DMS153 (cell line): ENCODE measurements around the gene SLC2A6.

ENCODE experiments used
- DNase-seq: peaks from one replicate; lab custom pipeline; 2025; lab: John Stamatoyannopoulos, UW

SLC2A6 gene

GRCh38 chr9:133496861-133497842, 18.3 kb upstream of the SLC2A6 start:
- no peak for DNase-seq

- DNase-seq = no peak
These were observed 16.7 kb upstream of the SLC2A6 start for GRCh38 chr9:133495327-133496293.

GRCh38 chr9:133494636-133495326, 15.9 kb upstream of the SLC2A6 start:
- DNase-seq = no peak

- DNase-seq = no peak
These were observed 15.1 kb upstream of the SLC2A6 start for GRCh38 chr9:133493845-133494540.

- DNase-seq = no peak
These were observed 14.5 kb upstream of the SLC2A6 start for GRCh38 chr9:133493428-133493827.

- DNase-seq = no peak
These were observed 13.4 kb upstream of the SLC2A6 start for GRCh38 chr9:133492061-133493021.

GRCh38 chr9:133491656-133491925, 12.7 kb upstream of the SLC2A6 start:
- DNase-seq = no peak

GRCh38 chr9:133490865-133491655, 12.2 kb upstream of the SLC2A6 start:
- DNase-seq = no peak

- DNase-seq = no peak
These were observed 11.3 kb upstream of the SLC2A6 start for GRCh38 chr9:133490201-133490681.

- DNase-seq = no peak
These were observed 10.6 kb upstream of the SLC2A6 start for GRCh38 chr9:133489253-133490190.

GRCh38 chr9:133488686-133489252, 9.9 kb upstream of the SLC2A6 start:
- DNase-seq = no peak

- DNase-seq = no peak
These were observed 8.4 kb upstream of the SLC2A6 start for GRCh38 chr9:133487331-133487725.

GRCh38 chr9:133485531-133486260, 6.8 kb upstream of the SLC2A6 start:
- DNase-seq = no peak

- DNase-seq = no peak
These were observed 6.0 kb upstream of the SLC2A6 start for GRCh38 chr9:133484671-133485437.

GRCh38 chr9:133483611-133484010, 4.7 kb upstream of the SLC2A6 start:
- no peak for DNase-seq
